CD4-positive, alpha-beta T cell (primary cell): ENCODE results near the gene ITGA2B. TPM values are rescaled to one million over a fixed set of nuclear protein-coding genes. Genes with fewer than 3 reads are reported as not detected.

Experiments used
- ATAC-seq: fragments of 200-7000 bp; cut with Tn5 transposase; one replicate; pipeline ENCODE4 v1.10.0; 2022; ENCODE audit warnings: mild to moderate bottlenecking; ENCODE audit not compliant: poor library complexity
- CTCF ChIA-PET: fragments of 350-600 bp; sonication (Branson Sonifier 250); formaldehyde crosslinking; loops from one replicate; lab custom pipeline; 2021; ENCODE audit warnings: antibody characterized with exemption, inconsistent platforms; lab: Charles Lee
- POLR2A ChIA-PET: fragments of 350-600 bp; sonication (Branson Sonifier 250); formaldehyde crosslinking; loops from one replicate; lab custom pipeline; 2021; ENCODE audit warnings: antibody characterized with exemption, inconsistent platforms; lab: Charles Lee
- DNase-seq, 14 experiments: peaks; one replicate each; pipeline ENCODE4 v3.0.0-alpha.2; 2013 to 2020; ENCODE audit warnings: mixed read lengths in 2 of 14
- H3K27ac ChIP-seq, 2 donors: one replicate each; pipeline versions ENCODE4 v1.5.1 to v1.7.0; 2013; ENCODE audit warnings: low read length in 2 of 2, low read depth in 1 of 2, mild to moderate bottlenecking in 1 of 2
- H3K27me3 ChIP-seq, 2 experiments: 1 replicate in 1 of 2; 2 replicates in 1 of 2; pipeline versions ENCODE4 v1.6.1 to v1.7.0; 2013; ENCODE audit warnings: low read length in 2 of 2, control low read depth in 1 of 2, mild to moderate bottlenecking in 1 of 2, moderate library complexity in 1 of 2; ENCODE audit not compliant: insufficient read depth in 2 of 2, control insufficient read depth in 1 of 2
- H3K36me3 ChIP-seq: one replicate; pipeline ENCODE4 v1.6.1; 2013; ENCODE audit warnings: low read length, control low read depth; ENCODE audit not compliant: insufficient read depth
- H3K4me1 ChIP-seq: one replicate; pipeline ENCODE4 v1.6.1; 2013; ENCODE audit warnings: low read length, control low read depth; ENCODE audit not compliant: insufficient read depth
- H3K4me3 ChIP-seq: one replicate; pipeline ENCODE4 v1.5.1; 2013; ENCODE audit warnings: mild to moderate bottlenecking, low read length, moderate library complexity
- H3K9me3 ChIP-seq, 2 experiments: 1 replicate in 1 of 2; 2 replicates in 1 of 2; pipeline versions ENCODE4 v1.6.1 to v1.7.0; 2013; ENCODE audit warnings: low read length in 2 of 2, mild to moderate bottlenecking in 2 of 2, control low read depth in 1 of 2, moderate library complexity in 1 of 2; ENCODE audit not compliant: control insufficient read depth in 1 of 2, insufficient read depth in 1 of 2
- H3K27ac Mint-ChIP-seq: one replicate; pipeline ENCODE4 v1.8.0; 2020; ENCODE audit warnings: mixed read lengths
- H3K27me3 Mint-ChIP-seq: one replicate; pipeline ENCODE4 v1.8.0; 2021; ENCODE audit warnings: mixed read lengths
- H3K36me3 Mint-ChIP-seq: one replicate; pipeline ENCODE4 v1.8.0; 2021; ENCODE audit warnings: low read depth, mixed read lengths
- H3K4me1 Mint-ChIP-seq: one replicate; pipeline ENCODE4 v1.8.0; 2021; ENCODE audit warnings: low read depth, mixed read lengths
- H3K4me3 Mint-ChIP-seq: one replicate; pipeline ENCODE4 v1.8.0; 2020; ENCODE audit warnings: mild to moderate bottlenecking, mixed read lengths
- H3K9me3 Mint-ChIP-seq: one replicate; pipeline ENCODE4 v1.8.0; 2020; ENCODE audit warnings: mixed read lengths
- CTCF ChIP-seq: fragments of 200-600 bp; IDR thresholded peaks from one replicate; pipeline ENCODE4 v1.8.0; 2022; ENCODE audit warnings: antibody characterized with exemption, mild to moderate bottlenecking
- intact Hi-C, 2 experiments: fragments of 100-400 bp; cut with DNase I in 1 of 2; cut with micrococcal nuclease in 1 of 2; formaldehyde crosslinking; loops; one replicate each; pipeline versions ENCODE4 v1.15.1 to v1.9.0; 2023 to 2025; cut with DNase I, micrococcal nuclease
- total RNA-seq, 174 experiments: library from RNA in 2 of 174; stranded (reverse) in 2 of 174; gene quantifications; one replicate each; pipeline ENCODE4 v1.2.3 and lab custom pipeline; 2021 to 2026

ITGA2B gene
- total RNA-seq, 2 experiments from 2014 or later, result 0.85 to 0.87 TPM

DNA sequence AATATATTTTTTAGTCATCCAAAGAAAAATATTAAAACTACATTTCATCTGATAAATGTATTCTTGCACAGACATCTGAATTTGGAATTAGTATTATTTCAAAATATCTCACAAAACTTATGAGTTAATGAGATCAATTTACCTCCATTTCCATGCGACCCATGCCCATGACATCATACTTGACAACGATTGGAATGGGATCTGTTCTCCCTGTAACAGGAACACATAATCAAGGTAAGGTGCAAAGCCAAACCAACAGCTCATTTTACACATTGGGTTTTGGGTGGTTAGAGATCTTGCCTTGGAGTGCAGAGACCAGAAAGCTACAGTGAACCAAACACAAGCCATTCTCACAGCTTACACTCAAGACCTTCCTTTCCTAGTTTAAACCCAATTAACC is 46.9 kb upstream of the ITGA2B start:
- H3K27ac Mint-ChIP-seq, result no peak overlapping the region
- Histone ChIP-seq H3K27me3 (no peaks in the 10 kb centered on the region), H3K27ac (no peak overlapping the region), H3K4me1 (peaks cover 5% of the 10 kb centered on the region), H3K4me3 (no peak overlapping the region), H3K9me3 (no peaks in the 10 kb centered on the region), H3K36me3 (peaks cover 52% of the 10 kb centered on the region)
- no peaks in the 10 kb centered on the region for H3K9me3 Mint-ChIP-seq
- ATAC-seq (no peak), DNase-seq (no peak)
- peaks cover 71% of the 10 kb centered on the region for H3K36me3 Mint-ChIP-seq
- POLR2A ChIA-PET, result no interaction called here
- no peak overlapping the region for H3K4me3 Mint-ChIP-seq
- H3K27me3 Mint-ChIP-seq, result no peaks in the 10 kb centered on the region
- intact Hi-C loops, result no loop called here
- CTCF ChIA-PET, result no interaction called here
- no peak for TF ChIP-seq CTCF
- peaks cover 29% of the 10 kb centered on the region for H3K4me1 Mint-ChIP-seq

GRCh38 chr17:44432254-44433157 is 43.1 kb upstream of the ITGA2B start:
- no peak for TF ChIP-seq CTCF
- no peaks in the 10 kb centered on the region for H3K9me3 ChIP-seq
- ATAC-seq, result no peak
- Mint-ChIP-seq H3K9me3 (no peaks in the 10 kb centered on the region), H3K27ac (no peak overlapping the region), H3K4me3 (no peak overlapping the region), H3K27me3 (no peaks in the 10 kb centered on the region), H3K36me3 (peaks cover 69% of the 10 kb centered on the region), H3K4me1 (no peaks in the 10 kb centered on the region)
- H3K27ac ChIP-seq, result no peak overlapping the region
- intact Hi-C loops, result no loop called here
- H3K36me3 ChIP-seq, result peaks cover 65% of the 10 kb centered on the region
- H3K4me1 ChIP-seq, result no peaks in the 10 kb centered on the region
- no peak overlapping the region for H3K4me3 ChIP-seq
- no peak for DNase-seq
- no peaks in the 10 kb centered on the region for H3K27me3 ChIP-seq
- ChIA-PET CTCF (interaction anchor here (1.0 kb wide), 1 partner anchor 14 kb away, joined by 3 read pairs; no protein-coding TSS in a partner anchor), POLR2A (no interaction called here)

- POLR2A ChIA-PET, result no interaction called here
- H3K27ac Mint-ChIP-seq, result peak overlapping the region; percentile 53
- peaks cover 26% of the 10 kb centered on the region for H3K4me1 Mint-ChIP-seq
- H3K27me3 Mint-ChIP-seq, result no peaks in the 10 kb centered on the region
- CTCF ChIA-PET, result no interaction called here
- Histone ChIP-seq H3K27me3 (no peaks in the 10 kb centered on the region), H3K27ac (no peak overlapping the region), H3K4me1 (no peaks in the 10 kb centered on the region), H3K4me3 (no peak overlapping the region), H3K36me3 (peaks cover 29% of the 10 kb centered on the region), H3K9me3 (no peaks in the 10 kb centered on the region)
- DNase-seq, result no peak
- H3K36me3 Mint-ChIP-seq, result peaks cover 70% of the 10 kb centered on the region
- intact Hi-C loops, result no loop called here
- ATAC-seq, result no peak
- TF ChIP-seq CTCF, result no peak
- H3K4me3 Mint-ChIP-seq, result no peak overlapping the region
- no peaks in the 10 kb centered on the region for H3K9me3 Mint-ChIP-seq
Observed at GRCh38 chr17:44424828-44425461, 35.5 kb upstream of the ITGA2B start.
